HG02884 (cell line): ENCODE measurements around the gene ARL6IP5.
A peak's percentile ranks its signal among the peaks of the same experiment; 100 is the strongest.

Experiments used
- ATAC-seq: cut with Tn5 transposase; IDR thresholded peaks from one replicate; pipeline ENCODE4 v1.9.1; 2021; ENCODE audit warnings: mild to moderate bottlenecking, moderate library complexity; ENCODE audit not compliant: unreplicated experiment

ARL6IP5 gene

GRCh38 chr3:69084326-69085167, at the start of gene ARL6IP5:
TSS of gene ARL6IP5 (plus strand) at chr3:69084937. CDS start at chr3:69085048, 111 bp downstream.
- peak; percentile 42 for ATAC-seq

DNA sequence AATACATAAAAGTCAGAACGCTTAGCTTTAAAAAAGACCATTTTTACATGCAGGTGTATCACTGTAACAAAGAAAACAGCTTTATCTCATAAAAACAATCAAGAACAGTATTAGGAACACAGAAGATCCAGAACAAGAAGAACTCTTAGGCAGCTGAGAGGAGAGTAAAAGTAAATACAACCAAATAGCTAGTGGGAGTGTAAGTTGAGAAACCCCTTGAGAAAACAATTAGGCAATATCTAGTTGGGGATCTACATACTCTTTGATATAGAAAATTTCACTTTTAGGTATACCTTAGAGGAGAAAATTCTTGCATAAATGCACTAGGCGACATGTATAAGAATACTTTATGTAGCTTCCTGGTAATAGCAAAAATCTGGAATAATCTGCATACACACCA, 40.1 kb upstream of the ARL6IP5 start:
- ATAC-seq: no peak

GRCh38 chr3:69048990-69049389, 35.7 kb upstream of the ARL6IP5 start:
- ATAC-seq: no peak

DNA sequence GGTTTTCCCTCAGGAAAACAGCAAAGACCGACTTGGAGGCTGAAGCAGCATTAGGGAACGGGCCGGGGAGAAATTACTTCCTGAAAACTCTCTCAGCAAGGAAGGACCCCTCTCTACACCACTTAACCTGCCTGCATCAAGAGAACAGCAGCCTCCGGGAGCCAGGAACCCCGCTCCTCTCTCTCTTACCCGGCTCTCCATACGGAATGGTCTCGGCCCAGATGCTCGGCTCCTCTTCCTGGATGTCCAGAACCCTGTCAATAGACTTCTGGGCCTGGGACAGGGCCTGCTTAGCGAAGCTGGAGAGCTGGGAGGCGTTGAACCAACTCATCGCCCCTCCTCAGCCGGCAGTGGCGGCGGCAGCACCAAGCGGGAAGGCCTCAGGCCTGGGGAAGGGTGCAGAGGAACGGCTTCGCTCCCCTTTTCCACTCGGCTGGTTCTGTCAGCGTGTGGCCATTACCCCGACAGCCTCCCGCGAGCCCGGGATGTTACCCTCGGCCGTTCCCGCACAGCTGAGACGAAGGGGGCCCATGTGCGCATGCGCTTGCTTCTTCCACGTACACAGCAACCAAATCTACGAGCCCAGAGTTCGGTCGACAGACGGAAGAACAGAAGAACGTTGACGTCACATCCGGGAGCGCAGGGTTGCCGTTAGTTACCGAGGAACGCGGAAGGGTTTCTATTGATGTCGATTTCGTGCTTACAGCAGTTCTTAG, 32.8 kb upstream of the ARL6IP5 start, which contains the start of gene TMF1:
Gene TMF1, minus strand, starts transcription at position 578 of the 716 bp plus-strand sequence. Its CDS starts 247 bp downstream, at position 331.
- ATAC-seq: peak; percentile 95

- ATAC-seq: no peak
These were observed 32.3 kb upstream of the ARL6IP5 start for GRCh38 chr3:69052472-69052898.

- ATAC-seq: peak; percentile 98
These were observed 26.4 kb upstream of the ARL6IP5 start for GRCh38 chr3:69058180-69058946.

DNA sequence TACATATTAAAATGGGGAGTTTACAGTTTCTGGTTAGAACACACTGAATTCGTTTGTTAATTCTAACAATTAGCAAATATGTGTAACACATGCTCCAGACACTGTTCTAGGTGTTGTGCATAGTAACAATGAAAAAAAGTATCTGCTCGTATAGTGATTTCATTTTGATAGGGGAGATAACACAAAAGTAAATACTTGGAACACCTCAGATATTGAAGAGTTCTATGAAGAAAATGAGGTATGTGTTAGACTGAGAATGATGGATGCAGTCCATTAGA, 25.9 kb upstream of the ARL6IP5 start:
- ATAC-seq: no peak

- ATAC-seq: no peak
These were observed 25.0 kb upstream of the ARL6IP5 start for GRCh38 chr3:69059688-69060087.

- ATAC-seq: no peak
These were observed 21.1 kb upstream of the ARL6IP5 start for GRCh38 chr3:69063636-69064035.

DNA sequence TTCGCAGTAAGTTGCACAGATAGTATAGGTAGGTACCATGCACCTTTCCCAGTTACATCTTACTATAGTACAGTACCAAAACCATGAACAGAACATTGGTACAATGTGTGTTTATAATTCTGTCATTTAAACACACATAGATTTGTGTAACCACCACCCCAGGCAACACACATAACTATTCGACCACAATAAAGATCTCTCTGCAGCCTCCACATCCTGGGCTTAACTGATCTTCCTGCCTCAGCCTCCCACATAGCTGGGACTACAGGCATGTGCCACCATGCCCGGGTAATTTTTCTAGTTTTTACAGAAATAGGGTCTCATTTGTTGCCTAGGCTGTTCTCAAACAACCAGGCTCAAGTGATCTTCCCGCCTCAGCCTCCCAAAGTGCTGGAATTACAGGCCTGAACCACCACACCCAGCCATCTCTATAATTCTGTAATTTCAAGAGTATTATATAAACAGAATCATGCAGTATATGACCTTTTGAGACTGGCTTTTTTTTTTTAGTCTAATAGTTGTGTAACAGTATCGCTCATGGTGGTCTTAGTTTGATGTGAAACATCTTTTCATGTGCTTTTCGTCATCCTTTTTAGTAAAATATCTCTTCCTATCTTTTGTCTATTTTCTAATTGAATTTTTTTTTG, 19.3 kb upstream of the ARL6IP5 start:
- no peak for ATAC-seq

- no peak for ATAC-seq
These were observed 18.6 kb upstream of the ARL6IP5 start for GRCh38 chr3:69066121-69066520.

DNA sequence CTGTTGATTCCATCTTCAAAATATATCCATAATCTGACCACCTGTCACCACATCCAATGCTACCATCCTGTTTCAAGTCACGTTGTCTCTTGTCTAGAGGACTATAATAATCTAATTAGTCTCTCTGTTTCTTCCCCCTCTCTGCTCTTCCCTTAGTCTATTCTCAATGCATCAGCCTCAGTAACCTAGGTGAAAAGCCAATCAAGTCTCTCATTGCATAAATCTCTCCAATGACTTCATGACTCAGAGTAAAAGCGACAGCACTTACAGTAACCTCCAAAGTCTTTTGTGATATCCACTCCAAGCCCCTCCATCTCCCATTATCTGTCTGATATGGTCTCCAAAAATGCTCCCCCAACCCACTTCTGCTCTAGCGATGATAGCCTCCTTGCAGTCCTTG, 11.8 kb upstream of the ARL6IP5 start:
- ATAC-seq: no peak

GRCh38 chr3:69079269-69080159, 5.2 kb upstream of the ARL6IP5 start:
- ATAC-seq: no peak

DNA sequence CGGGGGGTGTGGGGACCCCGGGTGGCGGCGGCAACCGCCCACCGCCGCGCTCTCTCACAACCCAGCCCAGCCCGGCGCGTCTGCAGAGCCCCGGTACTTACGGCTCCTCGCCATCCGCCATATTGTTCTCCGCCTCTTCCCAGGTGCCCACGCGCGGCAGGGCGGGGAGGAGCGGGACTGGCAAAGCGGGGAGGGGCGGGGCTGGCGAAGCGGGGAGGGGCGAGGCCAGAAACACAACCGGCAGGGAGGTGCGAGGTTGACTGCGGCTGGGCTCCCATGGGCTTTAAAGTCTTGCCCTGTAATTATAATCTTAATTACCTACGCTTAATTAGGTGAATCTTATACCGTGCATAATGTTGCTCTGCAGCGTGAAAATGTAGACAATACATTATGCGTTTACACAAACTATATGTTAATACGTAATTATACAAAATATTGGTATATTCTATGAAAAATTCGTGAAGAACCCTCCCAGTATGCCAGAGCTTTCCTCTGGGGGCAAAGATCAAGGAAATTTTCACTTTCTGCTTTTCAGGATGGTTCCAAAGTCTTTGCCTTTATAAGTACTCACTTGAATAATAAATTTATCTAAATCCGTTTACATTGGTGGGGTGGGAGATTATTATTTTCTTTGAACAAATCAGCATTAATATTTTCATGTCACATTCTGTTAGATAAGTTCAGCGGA, 4.4 kb upstream of the ARL6IP5 start, which contains the start of gene UBA3:
Gene UBA3, minus strand, starts transcription at position 133 of the 688 bp plus-strand sequence. Its CDS starts 12 bp downstream, at position 121.
- ATAC-seq: peak; percentile 30

- ATAC-seq: no peak
These were observed 3.0 kb upstream of the ARL6IP5 start for GRCh38 chr3:69081583-69082262.

DNA sequence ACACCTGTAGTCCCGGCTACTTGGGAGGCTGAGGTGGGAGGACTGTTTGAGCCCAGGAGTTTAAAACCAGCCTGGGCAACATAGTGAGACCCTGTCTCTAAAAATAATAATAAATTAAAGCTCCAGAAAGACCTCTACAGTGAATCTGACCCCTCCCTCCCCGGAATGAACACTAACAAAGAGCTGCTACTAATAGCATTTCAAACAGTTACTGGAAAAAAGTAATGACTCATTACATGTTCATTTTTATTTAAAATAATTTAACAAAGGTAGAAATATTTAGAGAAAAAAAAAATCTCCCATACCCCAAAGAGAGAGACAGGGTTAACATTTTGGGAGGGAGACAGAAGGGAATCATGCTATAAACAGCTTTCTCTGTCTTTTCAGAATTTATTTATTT, 2.4 kb upstream of the ARL6IP5 start:
- ATAC-seq: no peak

GRCh38 chr3:69082805-69083204, 1.9 kb upstream of the ARL6IP5 start:
- peak; percentile 47 for ATAC-seq

DNA sequence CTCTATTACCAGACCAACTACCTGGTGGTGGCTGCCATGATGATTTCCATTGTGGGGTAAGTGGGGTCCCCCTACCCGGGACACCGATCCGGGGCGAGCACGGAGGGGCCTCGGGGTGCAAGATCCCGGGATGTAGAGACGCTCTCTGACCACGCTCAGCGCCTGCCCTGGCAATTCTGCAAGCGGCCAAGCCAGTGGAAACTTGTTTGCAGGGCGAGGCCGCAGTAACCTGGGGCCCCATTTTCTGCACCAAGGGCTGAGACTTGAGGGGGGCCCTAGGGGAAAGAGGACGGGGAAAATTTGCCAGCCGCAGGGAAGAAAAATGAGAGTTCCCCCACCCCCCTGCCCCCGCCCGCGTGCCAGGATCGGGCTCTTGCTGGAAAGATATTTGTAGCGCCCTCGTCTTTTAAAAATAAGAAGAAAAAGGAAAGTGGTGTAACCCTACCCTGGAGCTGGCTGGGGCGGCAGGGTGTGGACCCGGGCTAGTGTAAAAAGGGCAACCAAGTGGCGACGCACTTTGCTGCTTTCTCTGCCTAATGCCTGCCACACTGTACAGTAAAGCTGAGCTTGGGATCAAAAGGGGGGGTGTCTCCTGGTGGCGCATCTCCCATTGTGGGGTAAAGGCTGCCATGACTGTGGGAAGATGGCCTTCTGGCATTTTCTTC, 563 bp downstream of the ARL6IP5 start:
- ATAC-seq: no peak
